GM10266 (cell line): ENCODE measurements around the gene RANBP3.

Experiments
- DNase-seq: peaks from one replicate; pipeline ENCODE4 v3.0.0; 2012; ENCODE audit errors: extremely low spot score
- CTCF ChIP-seq: IDR thresholded peaks from 2 replicates; pipeline ENCODE4 v1.5.1; 2012; ENCODE audit warnings: mild to moderate bottlenecking, low read depth; ENCODE audit not compliant: control insufficient read depth, insufficient read depth; ENCODE audit errors: missing control alignments

RANBP3 gene

GRCh38 chr19:5953030-5953589 lies 24.8 kb downstream of the RANBP3 start:
- no peak for TF ChIP-seq CTCF
- DNase-seq: no peak

GRCh38 chr19:5952193-5953029 lies 25.5 kb downstream of the RANBP3 start:
- no peak for TF ChIP-seq CTCF
- DNase-seq: no peak

GRCh38 chr19:5951338-5951861 lies 26.5 kb downstream of the RANBP3 start:
- peak; percentile 47 for DNase-seq
- no peak for TF ChIP-seq CTCF

GRCh38 chr19:5950741-5951140 lies 27.2 kb downstream of the RANBP3 start:
- no peak for TF ChIP-seq CTCF

GRCh38 chr19:5949792-5950305 lies 28.1 kb downstream of the RANBP3 start:
- TF ChIP-seq CTCF: no peak
- no peak for DNase-seq

More at GRCh38 chr19:5950741-5951140, 27.2 kb downstream of the RANBP3 start:
- DNase-seq: no peak

- TF ChIP-seq CTCF: no peak
- DNase-seq: no peak
Observed at GRCh38 chr19:5948752-5949564, 29.0 kb downstream of the RANBP3 start.
